WTC11 (cell line): ENCODE measurements around the gene PRIM1. TPM values are rescaled to one million over a fixed set of nuclear protein-coding genes. Genes with fewer than 3 reads are reported as not detected.

Experiments used
- ATAC-seq: fragments of 200-7000 bp; cut with Tn5 transposase; 2 replicates; pipeline ENCODE4 v1.10.0; 2021; ENCODE audit warnings: mild to moderate bottlenecking, moderate library complexity
- CTCF ChIA-PET: fragments of 300-600 bp; sonication (Branson Sonifier 250); formaldehyde crosslinking; loops from one replicate; lab custom pipeline; 2021; ENCODE audit warnings: antibody characterized with exemption; lab: Charles Lee
- POLR2A ChIA-PET: fragments of 350-600 bp; sonication (Branson Sonifier 250); formaldehyde crosslinking; loops from one replicate; lab custom pipeline; 2021; ENCODE audit warnings: antibody characterized with exemption; lab: Charles Lee
- DNase-seq: peaks from one replicate; pipeline ENCODE4 v3.0.0; 2021; ENCODE audit warnings: low spot score
- H3K27ac Mint-ChIP-seq: 2 replicates; pipeline ENCODE4 v1.8.0; 2021; ENCODE audit warnings: mixed read lengths
- H3K27me3 Mint-ChIP-seq: 2 replicates; pipeline ENCODE4 v1.8.0; 2021; ENCODE audit warnings: low read depth, mild to moderate bottlenecking, moderate library complexity, mixed read lengths
- H3K36me3 Mint-ChIP-seq: 2 replicates; pipeline ENCODE4 v1.8.0; 2021; ENCODE audit warnings: mixed read lengths
- H3K4me1 Mint-ChIP-seq: 2 replicates; pipeline ENCODE4 v1.8.0; 2022; ENCODE audit warnings: mixed read lengths
- H3K4me3 Mint-ChIP-seq: 2 replicates; pipeline ENCODE4 v1.8.0; 2021; ENCODE audit warnings: mild to moderate bottlenecking, moderate library complexity, mixed read lengths
- H3K9me3 Mint-ChIP-seq: 2 replicates; pipeline ENCODE4 v1.8.0; 2021; ENCODE audit warnings: mixed read lengths
- AFF4 ChIP-seq: sonication (generic); formaldehyde crosslinking; IDR thresholded peaks from 2 replicates; pipeline ENCODE4 v1.8.1; 2023; ENCODE audit warnings: mild to moderate bottlenecking, missing genetic modification reagents, borderline replicate concordance
- CREM ChIP-seq: sonication (generic); formaldehyde crosslinking; IDR thresholded peaks from 2 replicates; pipeline ENCODE4 v1.8.1; 2022; ENCODE audit warnings: mild to moderate bottlenecking, missing genetic modification reagents, moderate library complexity
- ERG ChIP-seq: fragments of 250-450 bp; sonication (Bioruptor Pico); IDR thresholded peaks from 2 replicates; pipeline ENCODE4 v1.8.0; 2021; ENCODE audit warnings: mild to moderate bottlenecking
- FOXP1 ChIP-seq: sonication (generic); formaldehyde crosslinking; IDR thresholded peaks from 2 replicates; pipeline ENCODE4 v1.8.0; 2022; ENCODE audit warnings: missing genetic modification reagents, mild to moderate bottlenecking, moderate library complexity, borderline replicate concordance
- FOXP4 ChIP-seq: sonication (generic); formaldehyde crosslinking; IDR thresholded peaks from 2 replicates; pipeline ENCODE4 v1.8.0; 2022; ENCODE audit warnings: mild to moderate bottlenecking, missing genetic modification reagents
- GABPB1 ChIP-seq: sonication (generic); formaldehyde crosslinking; IDR thresholded peaks from 2 replicates; pipeline ENCODE4 v1.8.1; 2023; ENCODE audit warnings: mild to moderate bottlenecking, missing genetic modification reagents
- GRHL2 ChIP-seq: fragments of 250-450 bp; sonication (Bioruptor Pico); IDR thresholded peaks from 2 replicates; pipeline ENCODE4 v1.8.0; 2022; ENCODE audit warnings: mild to moderate bottlenecking, moderate library complexity; ENCODE audit not compliant: insufficient replicate concordance, severe bottlenecking
- GTF2I ChIP-seq: fragments of 250-450 bp; sonication (Bioruptor Pico); conservative IDR thresholded peaks from 2 replicates; pipeline ENCODE4 v1.4.0; 2021; ENCODE audit warnings: mild to moderate bottlenecking
- IRF1 ChIP-seq: sonication (generic); formaldehyde crosslinking; IDR thresholded peaks from 2 replicates; pipeline ENCODE4 v1.8.0; 2023; ENCODE audit warnings: missing genetic modification reagents
- IRF2 ChIP-seq: sonication (generic); formaldehyde crosslinking; IDR thresholded peaks from 2 replicates; pipeline ENCODE4 v1.8.0; 2022; ENCODE audit warnings: low read depth, missing genetic modification reagents, borderline replicate concordance
- MAX ChIP-seq: sonication (generic); formaldehyde crosslinking; IDR thresholded peaks from 2 replicates; pipeline ENCODE4 v1.8.0; 2022; ENCODE audit warnings: mild to moderate bottlenecking, missing genetic modification reagents
- MLX ChIP-seq: sonication (generic); formaldehyde crosslinking; IDR thresholded peaks from 2 replicates; pipeline ENCODE4 v1.8.1; 2023; ENCODE audit warnings: mild to moderate bottlenecking, missing genetic modification reagents, moderate library complexity
- MYBL2 ChIP-seq: sonication (generic); formaldehyde crosslinking; IDR thresholded peaks from 2 replicates; pipeline ENCODE4 v1.8.1; 2023; ENCODE audit warnings: mild to moderate bottlenecking, moderate library complexity, missing genetic modification reagents
- NFATC4 ChIP-seq: fragments of 250-450 bp; sonication (Bioruptor Pico); IDR thresholded peaks from 2 replicates; pipeline ENCODE4 v1.9.0; 2021; ENCODE audit warnings: mild to moderate bottlenecking
- NR1H2 ChIP-seq: sonication (generic); formaldehyde crosslinking; IDR thresholded peaks from 2 replicates; pipeline ENCODE4 v1.9.0; 2021; ENCODE audit warnings: mild to moderate bottlenecking, moderate library complexity, missing genetic modification reagents
- OVOL2 ChIP-seq: fragments of 250-450 bp; sonication (Bioruptor Pico); IDR thresholded peaks from 2 replicates; pipeline ENCODE4 v1.9.0; 2021; ENCODE audit warnings: mild to moderate bottlenecking, borderline replicate concordance
- TEAD1 ChIP-seq: sonication (generic); formaldehyde crosslinking; IDR thresholded peaks from 2 replicates; pipeline ENCODE4 v1.8.0; 2022; ENCODE audit warnings: mild to moderate bottlenecking, missing genetic modification reagents
- ZBTB21 ChIP-seq: sonication (generic); formaldehyde crosslinking; IDR thresholded peaks from 2 replicates; pipeline ENCODE4 v1.8.1; 2023; ENCODE audit warnings: mild to moderate bottlenecking, missing genetic modification reagents, borderline replicate concordance
- ZNF138 ChIP-seq: sonication (generic); formaldehyde crosslinking; conservative IDR thresholded peaks from 2 replicates; pipeline ENCODE4 v1.8.1; 2022; ENCODE audit warnings: mild to moderate bottlenecking, moderate library complexity, missing genetic modification reagents
- ZNF232 ChIP-seq: sonication (generic); formaldehyde crosslinking; IDR thresholded peaks from 2 replicates; pipeline ENCODE4 v1.8.0; 2022; ENCODE audit warnings: mild to moderate bottlenecking, missing genetic modification reagents
- ZNF263 ChIP-seq: sonication (generic); formaldehyde crosslinking; IDR thresholded peaks from 2 replicates; pipeline ENCODE4 v1.8.1; 2022; ENCODE audit warnings: low read depth, mild to moderate bottlenecking, moderate library complexity, missing genetic modification reagents
- ZNF671 ChIP-seq: fragments of 250-450 bp; sonication (Bioruptor Pico); IDR thresholded peaks from 2 replicates; pipeline ENCODE4 v1.8.0; 2021; ENCODE audit warnings: mild to moderate bottlenecking
- total RNA-seq: library from RNA; stranded (reverse); gene quantifications from 3 replicates; pipeline ENCODE4 v1.2.3, GENCODE V29; 2021

The PRIM1 gene
- total RNA-seq, 1 experiment from 2014 or later: 54.0 TPM

- Mint-ChIP-seq H3K4me3 (no peak overlapping the region), H3K36me3 (no peaks in the 10 kb centered on the region), H3K27ac (no peak overlapping the region), H3K9me3 (no peaks in the 10 kb centered on the region), H3K4me1 (peaks cover 29% of the 10 kb centered on the region), H3K27me3 (no peaks in the 10 kb centered on the region; the same call in 1 of the 2 replicates)
- no peak for ATAC-seq
- CTCF ChIA-PET: no interaction called here
- TF ChIP-seq ZNF232: no peak
- no peak for TF ChIP-seq ERG (CRISPR knock-in tag)
- no peak for TF ChIP-seq CREM (CRISPR knock-in tag)
- no peak for TF ChIP-seq FOXP1
- TF ChIP-seq ZNF263 (CRISPR knock-in tag): no peak
- no peak for DNase-seq
- POLR2A ChIA-PET: interaction anchor here (0.6 kb wide), 1 partner anchor 504 kb away, joined by 3 read pairs; no protein-coding TSS in a partner anchor
Observed at GRCh38 chr12:56699020-56699661, 53.0 kb downstream of the PRIM1 start.

- Mint-ChIP-seq H3K36me3 (no peaks in the 10 kb centered on the region), H3K4me3 (no peak overlapping the region), H3K9me3 (no peaks in the 10 kb centered on the region), H3K27ac (peak overlapping the region; percentile 75), H3K27me3 (no peaks in the 10 kb centered on the region; the same call in 1 of the 2 replicates), H3K4me1 (peaks cover 20% of the 10 kb centered on the region)
- no peak for ATAC-seq
- CTCF ChIA-PET: no interaction called here
- no peak for TF ChIP-seq AFF4 (CRISPR knock-in tag)
- POLR2A ChIA-PET: no interaction called here
- DNase-seq: no peak
Observed at GRCh38 chr12:56695327-56696101, 56.6 kb downstream of the PRIM1 start.

GRCh38 chr12:56694161-56694560 lies 58.0 kb downstream of the PRIM1 start:
- H3K36me3 Mint-ChIP-seq: no peaks in the 10 kb centered on the region
- ATAC-seq: no peak
- CTCF ChIA-PET: no interaction called here
- H3K27me3 Mint-ChIP-seq: no peaks in the 10 kb centered on the region; the same call in 1 of the 2 replicates
- TF ChIP-seq GRHL2: no peak
- no peak for TF ChIP-seq MAX (CRISPR knock-in tag)
- TF ChIP-seq ZNF138 (CRISPR knock-in tag): no peak
- no peak for TF ChIP-seq ZNF671 (CRISPR knock-in tag)
- TF ChIP-seq OVOL2 (CRISPR knock-in tag): no peak
- TF ChIP-seq NFATC4 (CRISPR knock-in tag): no peak
- no peak for TF ChIP-seq MYBL2 (CRISPR knock-in tag)
- TF ChIP-seq FOXP4 (CRISPR knock-in tag): no peak
- TF ChIP-seq GTF2I (CRISPR knock-in tag): no peak
- no peak for TF ChIP-seq GABPB1 (CRISPR knock-in tag)
- no peak for TF ChIP-seq IRF1 (CRISPR knock-in tag)
- TF ChIP-seq TEAD1 (CRISPR knock-in tag): no peak
- TF ChIP-seq MLX (CRISPR knock-in tag): no peak
- TF ChIP-seq ZBTB21: no peak
- TF ChIP-seq NR1H2 (CRISPR knock-in tag): no peak
- TF ChIP-seq IRF2: no peak
- TF ChIP-seq, all 79 proteins: peak for 0
- Mint-ChIP-seq H3K4me1 (peaks cover 15% of the 10 kb centered on the region), H3K27ac (no peak overlapping the region), H3K9me3 (no peaks in the 10 kb centered on the region), H3K4me3 (no peak overlapping the region)
- no peak for DNase-seq
- POLR2A ChIA-PET: interaction anchor here (0.6 to 0.7 kb wide), 3 partner anchors 385 to 876 kb away, joined by 3 to 4 read pairs (median 3); partner anchors contain the start of genes ORMDL2 and SARNP
